Mucosa of descending colon (tissue), 3 donors: ENCODE measurements around the gene WIZ. TPM values are rescaled to one million over a fixed set of nuclear protein-coding genes. Genes with fewer than 3 reads are reported as not detected.

ENCODE experiments used
- ATAC-seq: fragments of 200-7000 bp; cut with Tn5 transposase; one replicate; pipeline ENCODE4 v1.9.1; 2020; ENCODE audit warnings: mild to moderate bottlenecking, moderate library complexity
- DNase-seq, 3 donors: peaks; one replicate each; pipeline ENCODE4 v3.0.0-alpha.2; 2020
- H3K36me3 ChIP-seq: fragments of 200-600 bp; one replicate; pipeline ENCODE4 v1.8.0; 2021; ENCODE audit warnings: low read depth, mild to moderate bottlenecking
- H3K4me1 ChIP-seq: fragments of 200-600 bp; one replicate; pipeline ENCODE4 v1.8.0; 2021; ENCODE audit warnings: low read depth, mild to moderate bottlenecking
- H3K4me3 ChIP-seq: fragments of 200-600 bp; one replicate; pipeline ENCODE4 v1.8.0; 2021; ENCODE audit warnings: mild to moderate bottlenecking
- H3K9me3 ChIP-seq: fragments of 200-600 bp; one replicate; pipeline ENCODE4 v1.8.0; 2021; ENCODE audit warnings: mild to moderate bottlenecking
- CTCF ChIP-seq: fragments of 200-600 bp; IDR thresholded peaks from one replicate; pipeline ENCODE4 v1.8.0; 2022; ENCODE audit warnings: antibody characterized with exemption, mild to moderate bottlenecking
- intact Hi-C, 2 donors: fragments of 100-400 bp; cut with DNase I in 1 of 2; cut with micrococcal nuclease in 1 of 2; formaldehyde crosslinking; loops; one replicate each; pipeline versions ENCODE4 v1.11.0 to v1.11.1; 2022; cut with DNase I, micrococcal nuclease
- total RNA-seq, 3 donors: library from RNA; stranded (reverse); fragmentation: NEBNext Ultra II Directional in 2 of 3; extraction: Animal tissue kit (Norgen Biotek cat#: 25700) in 2 of 3; gene quantifications; one replicate each; pipeline versions ENCODE4 v1.2.1 to v1.2.4, GENCODE V29; 2021 to 2023
- donor health status: DM: no; HTN: no; CAD: no; lungs with moderate emphysema.
- donor health status: DM: no; HTN: no; CAD: no.
- donor health status: DM: no; HTN: yes; CAD: no.

The WIZ gene
- total RNA-seq, 3 donors from 2014 or later, result 26.7 to 39.9 (median 28.1) TPM

- no peak for TF ChIP-seq CTCF
- no peak for ATAC-seq
- no peaks in the 10 kb centered on the region for H3K4me1 ChIP-seq
- H3K4me3 ChIP-seq, result no peak overlapping the region
- H3K36me3 ChIP-seq, result peaks cover 5% of the 10 kb centered on the region
- intact Hi-C loops, result no loop called here
- DNase-seq, result no peak
- no peaks in the 10 kb centered on the region for H3K9me3 ChIP-seq
Observed at GRCh38 chr19:15390814-15391213, 58.9 kb downstream of the WIZ start.

- Histone ChIP-seq H3K4me3 (no peak overlapping the region), H3K9me3 (no peaks in the 10 kb centered on the region), H3K4me1 (peaks cover 14% of the 10 kb centered on the region), H3K36me3 (no peaks in the 10 kb centered on the region)
- no peak for TF ChIP-seq CTCF
- intact Hi-C loops, result no loop called here
- DNase-seq, result no peak
- no peak for ATAC-seq
Observed at GRCh38 chr19:15381864-15382263, 67.9 kb downstream of the WIZ start.

- no peak for TF ChIP-seq CTCF
- DNase-seq (no peak), ATAC-seq (no peak)
- H3K36me3 ChIP-seq, result no peaks in the 10 kb centered on the region
- intact Hi-C loops, result no loop called here
- H3K9me3 ChIP-seq, result no peaks in the 10 kb centered on the region
- H3K4me1 ChIP-seq, result peaks cover 14% of the 10 kb centered on the region
- no peak overlapping the region for H3K4me3 ChIP-seq
Observed at GRCh38 chr19:15381429-15381828, 68.3 kb downstream of the WIZ start.

GRCh38 chr19:15379999-15380647, 69.6 kb downstream of the WIZ start:
- ATAC-seq, result peak; percentile 56
- no peaks in the 10 kb centered on the region for H3K36me3 ChIP-seq
- no peaks in the 10 kb centered on the region for H3K9me3 ChIP-seq
- H3K4me1 ChIP-seq, result peaks cover 14% of the 10 kb centered on the region
- intact Hi-C loops, result no loop called here
- H3K4me3 ChIP-seq, result peak overlapping the region; percentile 96
- no peak for TF ChIP-seq CTCF
- peak; percentile 70 to 85 (median 83) for DNase-seq

- peak; percentile 93 for ATAC-seq
- H3K9me3 ChIP-seq, result no peaks in the 10 kb centered on the region
- TF ChIP-seq CTCF, result no peak
- peak; percentile 99 for DNase-seq
- H3K4me1 ChIP-seq, result peaks cover 14% of the 10 kb centered on the region
- intact Hi-C loops, result no loop called here
- peak within 1 kb of the TSS; percentile 96 for H3K4me3 ChIP-seq
- H3K36me3 ChIP-seq, result no peaks in the 10 kb centered on the region
Observed at GRCh38 chr19:15379083-15379998, 70.4 kb downstream of the WIZ start, which contains the start of gene AKAP8. TSS of gene AKAP8 (minus strand) at chr19:15379787. CDS start at chr19:15379731, 56 bp downstream.
